ENCODE results near the gene LNX2.

Gene LNX2

DNA sequence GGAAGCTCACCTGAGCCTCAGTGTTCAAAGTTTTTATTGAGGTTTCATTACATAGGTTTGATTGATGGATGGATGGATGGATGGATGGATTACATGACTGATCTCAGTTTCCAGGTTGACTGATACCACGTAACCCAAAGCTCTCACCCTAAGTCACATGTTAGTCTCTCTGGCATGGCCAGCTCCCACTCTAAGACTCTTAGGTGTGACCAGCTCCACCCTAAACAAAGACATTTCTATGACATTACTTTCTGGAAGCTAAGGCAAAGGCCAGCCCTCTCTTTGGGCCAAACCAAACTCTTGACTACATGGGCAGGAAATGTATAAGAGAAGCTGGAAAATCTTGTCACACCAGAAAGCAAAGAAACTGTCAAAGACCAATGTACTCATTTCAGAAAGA lies 30.0 kb upstream of the LNX2 start:
- no peak for ATAC-seq (ENCODE audit: low read depth)
- DNase-seq (ENCODE audit: low spot score): no peak
- peaks cover 14% of the 10 kb centered on the region for H3K9me3 ChIP-seq (ENCODE audit: severe bottlenecking)
- H3K4me1 ChIP-seq (ENCODE audit: insufficient read depth, poor library complexity, severe bottlenecking): no peaks in the 10 kb centered on the region
- H3K27me3 ChIP-seq (ENCODE audit: insufficient read depth, poor library complexity, severe bottlenecking): no peaks in the 10 kb centered on the region
- no peak overlapping the region for H3K4me3 ChIP-seq (ENCODE audit: severe bottlenecking)
- peaks cover 60% of the 10 kb centered on the region for H3K36me3 ChIP-seq (ENCODE audit: low read depth)
- TF ChIP-seq, protein P1, sequence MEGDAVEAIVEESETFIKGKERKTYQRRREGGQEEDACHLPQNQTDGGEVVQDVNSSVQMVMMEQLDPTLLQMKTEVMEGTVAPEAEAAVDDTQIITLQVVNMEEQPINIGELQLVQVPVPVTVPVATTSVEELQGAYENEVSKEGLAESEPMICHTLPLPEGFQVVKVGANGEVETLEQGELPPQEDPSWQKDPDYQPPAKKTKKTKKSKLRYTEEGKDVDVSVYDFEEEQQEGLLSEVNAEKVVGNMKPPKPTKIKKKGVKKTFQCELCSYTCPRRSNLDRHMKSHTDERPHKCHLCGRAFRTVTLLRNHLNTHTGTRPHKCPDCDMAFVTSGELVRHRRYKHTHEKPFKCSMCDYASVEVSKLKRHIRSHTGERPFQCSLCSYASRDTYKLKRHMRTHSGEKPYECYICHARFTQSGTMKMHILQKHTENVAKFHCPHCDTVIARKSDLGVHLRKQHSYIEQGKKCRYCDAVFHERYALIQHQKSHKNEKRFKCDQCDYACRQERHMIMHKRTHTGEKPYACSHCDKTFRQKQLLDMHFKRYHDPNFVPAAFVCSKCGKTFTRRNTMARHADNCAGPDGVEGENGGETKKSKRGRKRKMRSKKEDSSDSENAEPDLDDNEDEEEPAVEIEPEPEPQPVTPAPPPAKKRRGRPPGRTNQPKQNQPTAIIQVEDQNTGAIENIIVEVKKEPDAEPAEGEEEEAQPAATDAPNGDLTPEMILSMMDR (IDR thresholded peaks at IDR 0.05; ENCODE audit: poor library complexity, severe bottlenecking): no peak
- no peak overlapping the region for H3K27ac ChIP-seq (ENCODE audit: poor library complexity, severe bottlenecking)

DNA sequence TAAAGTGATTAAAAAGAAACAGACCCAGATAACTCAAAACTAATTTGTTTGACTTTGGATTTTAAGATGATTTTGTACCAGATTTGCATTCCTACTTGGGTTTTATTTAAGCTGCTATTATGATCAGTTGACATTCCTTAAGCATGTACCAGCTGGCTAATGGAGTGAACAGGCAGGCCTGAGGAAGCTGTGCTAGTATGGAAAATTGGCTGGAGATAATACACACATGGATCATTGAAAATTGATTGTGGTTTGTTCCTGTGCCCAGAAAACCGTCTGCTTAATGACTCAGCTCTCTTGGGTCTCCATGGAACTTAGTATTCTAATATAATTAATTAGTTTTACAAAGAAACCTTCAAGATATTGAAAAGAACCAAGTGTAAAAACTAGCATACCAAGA lies 24.0 kb upstream of the LNX2 start:
- no peak for DNase-seq (ENCODE audit: low spot score)
- Histone ChIP-seq H3K4me1 (ENCODE audit: insufficient read depth, poor library complexity, severe bottlenecking) (peaks cover 38% of the 10 kb centered on the region), H3K9me3 (ENCODE audit: severe bottlenecking) (no peaks in the 10 kb centered on the region), H3K27ac (ENCODE audit: poor library complexity, severe bottlenecking) (peak overlapping the region; percentile 58), H3K4me3 (ENCODE audit: severe bottlenecking) (no peak overlapping the region), H3K27me3 (ENCODE audit: insufficient read depth, poor library complexity, severe bottlenecking) (no peaks in the 10 kb centered on the region), H3K36me3 (ENCODE audit: low read depth) (peaks cover 31% of the 10 kb centered on the region)
- TF ChIP-seq, protein P1 (IDR thresholded peaks at IDR 0.05; ENCODE audit: poor library complexity, severe bottlenecking): no peak
- ATAC-seq (ENCODE audit: low read depth): peak; percentile 74

DNA sequence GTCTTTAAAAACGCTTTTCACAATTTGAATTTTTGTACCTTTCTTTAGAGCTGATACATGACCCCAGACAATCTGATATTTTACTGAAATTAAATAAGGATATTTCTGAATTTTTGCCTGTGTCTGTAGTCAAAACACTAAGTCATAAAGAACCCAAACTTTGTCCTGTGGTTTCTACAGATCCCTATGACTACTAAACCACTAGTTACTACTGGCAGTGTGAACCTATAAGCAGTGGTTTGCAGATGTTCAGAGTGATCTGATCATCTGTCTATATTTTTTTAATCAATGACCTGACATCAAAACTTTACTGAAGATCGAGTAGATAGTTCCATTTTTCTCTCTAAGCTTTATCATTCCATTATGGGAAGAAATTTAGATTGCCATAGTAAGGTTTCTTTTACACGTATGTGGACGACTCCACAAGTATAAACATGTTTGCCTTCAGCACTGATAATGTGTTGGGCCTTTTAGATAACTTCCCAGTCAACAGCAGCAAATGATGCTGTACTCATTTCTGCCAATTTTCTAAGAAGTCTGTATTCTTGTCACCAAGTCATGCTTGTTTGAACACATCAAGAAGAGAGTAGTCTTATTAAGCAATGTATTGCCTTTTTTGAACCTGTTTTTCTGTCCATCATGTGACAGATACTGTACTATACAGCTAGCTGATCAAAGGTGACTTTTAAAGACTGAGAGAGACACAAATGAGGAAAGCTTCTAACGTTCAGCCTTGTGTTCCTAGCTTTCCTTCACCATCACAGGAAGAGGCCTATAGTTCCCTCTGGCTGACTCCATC lies 23.2 kb upstream of the LNX2 start:
- ATAC-seq (ENCODE audit: low read depth) (no peak), DNase-seq (ENCODE audit: low spot score) (no peak)
- H3K9me3 ChIP-seq (ENCODE audit: severe bottlenecking): no peaks in the 10 kb centered on the region
- peaks cover 24% of the 10 kb centered on the region for H3K36me3 ChIP-seq (ENCODE audit: low read depth)
- TF ChIP-seq, protein P1 (IDR thresholded peaks at IDR 0.05; ENCODE audit: poor library complexity, severe bottlenecking): no peak
- H3K27ac ChIP-seq (ENCODE audit: poor library complexity, severe bottlenecking): peak overlapping the region; percentile 58
- peaks cover 45% of the 10 kb centered on the region for H3K4me1 ChIP-seq (ENCODE audit: insufficient read depth, poor library complexity, severe bottlenecking)
- H3K4me3 ChIP-seq (ENCODE audit: severe bottlenecking): no peak overlapping the region
- H3K27me3 ChIP-seq (ENCODE audit: insufficient read depth, poor library complexity, severe bottlenecking): no peaks in the 10 kb centered on the region

DNA sequence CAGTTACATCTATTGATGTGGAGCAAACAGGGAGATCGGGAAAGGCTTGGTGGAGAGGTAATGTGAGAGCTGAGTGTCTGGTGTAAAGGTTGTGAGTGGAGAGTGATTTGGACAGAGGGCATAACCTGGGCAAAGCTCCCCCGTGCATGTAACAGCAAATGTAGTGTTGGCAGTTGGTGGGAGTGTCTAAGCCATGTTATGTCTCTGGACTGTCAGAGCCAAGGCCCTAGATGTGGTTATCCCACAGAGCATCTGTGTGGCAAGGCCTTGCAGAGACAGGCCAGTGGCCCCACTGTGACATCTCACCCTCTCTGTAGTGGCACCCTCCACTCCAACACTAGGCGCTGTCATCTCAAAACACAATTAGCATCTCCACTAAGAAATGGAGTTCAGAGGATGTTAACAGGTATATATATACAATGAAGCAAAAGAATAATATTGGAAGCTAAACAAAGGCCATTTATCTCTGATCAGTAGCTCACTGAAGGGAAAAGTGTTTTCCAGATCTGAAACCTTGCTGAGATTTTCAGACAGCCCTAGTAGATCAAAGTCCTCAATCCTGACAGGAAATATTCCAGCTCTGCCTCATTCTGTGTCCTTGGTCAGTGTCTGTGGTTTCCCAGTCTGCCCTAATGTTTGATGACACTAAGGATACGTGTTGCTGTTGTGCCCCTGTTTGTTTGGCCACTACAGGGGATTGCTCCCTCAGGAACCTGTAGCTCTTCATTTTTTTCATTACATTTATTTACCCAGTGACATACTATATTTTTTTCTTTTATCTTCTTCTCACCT lies 21.6 kb upstream of the LNX2 start:
- TF ChIP-seq, protein P1 (IDR thresholded peaks at IDR 0.05; ENCODE audit: poor library complexity, severe bottlenecking): no peak
- H3K4me1 ChIP-seq (ENCODE audit: insufficient read depth, poor library complexity, severe bottlenecking): peaks cover 56% of the 10 kb centered on the region
- ATAC-seq (ENCODE audit: low read depth) (no peak), DNase-seq (ENCODE audit: low spot score) (no peak)
- peaks cover 11% of the 10 kb centered on the region; the same call in 1 of the 2 replicates for H3K36me3 ChIP-seq (ENCODE audit: low read depth)
- no peak overlapping the region for H3K4me3 ChIP-seq (ENCODE audit: severe bottlenecking)
- no peaks in the 10 kb centered on the region for H3K9me3 ChIP-seq (ENCODE audit: severe bottlenecking)
- H3K27me3 ChIP-seq (ENCODE audit: insufficient read depth, poor library complexity, severe bottlenecking): no peaks in the 10 kb centered on the region
- H3K27ac ChIP-seq (ENCODE audit: poor library complexity, severe bottlenecking): peak overlapping the region; percentile 58

Measured in RWPE2 (cell line).